ENCODE results near the gene CSN1S1.

Gene CSN1S1

GRCh38 chr4:69995526-69996016 is 64.7 kb downstream of the CSN1S1 start, which contains the start of gene STATH:
Gene STATH (plus strand): TSS chr4:69995966. CDS start chr4:69998438, 2,472 bp downstream.
- DNase-seq = no peak
